H1 (cell line): ENCODE measurements around the gene ARID5B. TPM values are rescaled to one million over a fixed set of nuclear protein-coding genes. Genes with fewer than 3 reads are reported as not detected.

ENCODE experiments used
- CTCF ChIA-PET: fragments of 300-600 bp; sonication (Branson Sonifier 250); formaldehyde crosslinking; loops from one replicate; lab custom pipeline; 2021; ENCODE audit not compliant: partially characterized antibody; lab: Charles Lee
- POLR2A ChIA-PET: fragments of 300-600 bp; sonication (Branson Sonifier 250); formaldehyde crosslinking; loops from one replicate; lab custom pipeline; 2021; ENCODE audit warnings: inconsistent platforms; ENCODE audit not compliant: partially characterized antibody; lab: Charles Lee
- DNase-seq, 2 experiments: peaks; one replicate each; pipeline versions ENCODE4 v3.0.0 to v3.0.0-alpha.2; 2010 to 2022; ENCODE audit warnings: low spot score in 2 of 2, low read depth in 1 of 2, mixed read lengths in 1 of 2
- FAIRE-seq: peaks from 2 replicates; lab custom pipeline; 2011; peaks lifted over from hg19 to GRCh38; lab: Jason Lieb, UNC
- H2AFZ ChIP-seq: 2 replicates; pipeline ENCODE4 v1.8.1; 2012; ENCODE audit warnings: low read length, inconsistent platforms
- H2AK5ac ChIP-seq: 2 replicates; pipeline ENCODE4 v1.6.1; 2013; ENCODE audit warnings: low read depth, low read length
- H2BK120ac ChIP-seq: replicated peaks from 2 replicates; pipeline ENCODE3; 2013; ENCODE audit warnings: low read depth, low read length, inconsistent platforms
- H2BK12ac ChIP-seq: 2 replicates; pipeline ENCODE4 v1.6.1; 2013; ENCODE audit warnings: low read depth, low read length
- H2BK15ac ChIP-seq: 2 replicates; pipeline ENCODE4 v1.6.1; 2013; ENCODE audit warnings: low read length
- H2BK20ac ChIP-seq: 2 replicates; pipeline ENCODE4 v1.6.1; 2013; ENCODE audit warnings: low read length
- H2BK5ac ChIP-seq: 2 replicates; pipeline ENCODE4 v1.6.1; 2013; ENCODE audit warnings: low read depth, low read length
- H3K14ac ChIP-seq: 2 replicates; pipeline ENCODE4 v1.6.1; 2013; ENCODE audit warnings: inconsistent platforms; ENCODE audit not compliant: insufficient read length
- H3K18ac ChIP-seq: 2 replicates; pipeline ENCODE4 v1.6.1; 2013; ENCODE audit warnings: low read length; ENCODE audit errors: extremely low read depth
- H3K23ac ChIP-seq: 2 replicates; pipeline ENCODE4 v1.6.1; 2013; ENCODE audit warnings: inconsistent platforms; ENCODE audit not compliant: insufficient read length
- H3K23me2 ChIP-seq: 2 replicates; pipeline ENCODE4 v1.6.1; 2013; ENCODE audit warnings: low read depth, low read length
- H3K27ac ChIP-seq: 2 replicates; pipeline ENCODE4 v1.6.1; 2011; ENCODE audit warnings: low read depth, low read length, inconsistent platforms
- H3K27me3 ChIP-seq, 4 experiments: replicated peaks in 1 of 4; 1 replicate in 1 of 4; 2 replicates in 3 of 4; pipeline versions ENCODE4 v1.6.1 to v1.8.1; 2011 to 2013; ENCODE audit warnings: low read length in 3 of 4, mild to moderate bottlenecking in 3 of 4, inconsistent platforms in 2 of 4, mixed read lengths in 2 of 4, moderate library complexity in 1 of 4; ENCODE audit not compliant: control insufficient read depth in 3 of 4, insufficient read depth in 3 of 4; ENCODE audit errors: extremely low read depth in 1 of 4
- H3K36me3 ChIP-seq, 4 experiments: 2 replicates each; pipeline versions ENCODE4 v1.6.1 to v1.8.1; 2011 to 2013; ENCODE audit warnings: mild to moderate bottlenecking in 4 of 4, low read length in 3 of 4, moderate library complexity in 2 of 4, control low read depth in 1 of 4, inconsistent platforms in 1 of 4; ENCODE audit not compliant: insufficient read depth in 4 of 4, control insufficient read depth in 2 of 4
- H3K4ac ChIP-seq: replicated peaks from 2 replicates; pipeline ENCODE3; 2013; ENCODE audit warnings: low read length, low read depth, mixed read lengths, inconsistent platforms; ENCODE audit not compliant: insufficient read length
- H3K4me1 ChIP-seq, 4 experiments: replicated peaks in 1 of 4; 1 replicate in 1 of 4; 2 replicates in 3 of 4; pipeline versions ENCODE4 v1.6.1 to v1.8.1; 2011 to 2013; ENCODE audit warnings: low read length in 3 of 4, inconsistent platforms in 2 of 4, mixed read lengths in 1 of 4; ENCODE audit not compliant: insufficient read depth in 4 of 4, control insufficient read depth in 3 of 4
- H3K4me2 ChIP-seq, 2 experiments: 2 replicates each; pipeline versions ENCODE4 v1.6.1 to v1.8.1; 2011 to 2013; ENCODE audit warnings: low read depth in 2 of 2, low read length in 2 of 2, control low read depth in 1 of 2, inconsistent platforms in 1 of 2, mild to moderate bottlenecking in 1 of 2; ENCODE audit not compliant: insufficient read depth in 1 of 2
- H3K4me3 ChIP-seq, 4 experiments: fragments of 200-600, 300-600 bp in 1 of 4; sonication (generic), shearing (Covaris generic), sonication (Bioruptor Twin) in 1 of 4; 2 replicates each; pipeline versions ENCODE4 v1.5.1 to v1.8.1; 2011 to 2016; ENCODE audit warnings: low read length in 4 of 4, low read depth in 3 of 4, control low read depth in 2 of 4, inconsistent platforms in 2 of 4, mild to moderate bottlenecking in 2 of 4, mixed read lengths in 1 of 4, moderate library complexity in 1 of 4; ENCODE audit not compliant: insufficient read depth in 2 of 4; ENCODE audit errors: extremely low read depth in 1 of 4
- H3K56ac ChIP-seq: replicated peaks from 2 replicates; pipeline ENCODE3; 2013; ENCODE audit warnings: low read depth, mild to moderate bottlenecking, mixed read lengths, low read length, inconsistent platforms; ENCODE audit not compliant: insufficient read length
- H3K79me1 ChIP-seq: 2 replicates; pipeline ENCODE4 v1.6.1; 2013; ENCODE audit warnings: low read depth, low read length, control low read depth
- H3K79me2 ChIP-seq, 2 experiments: 2 replicates each; pipeline versions ENCODE4 v1.6.1 to v1.8.1; 2012 to 2013; ENCODE audit warnings: low read length in 2 of 2, mild to moderate bottlenecking in 2 of 2, inconsistent platforms in 1 of 2; ENCODE audit not compliant: insufficient read depth in 2 of 2, control insufficient read depth in 1 of 2
- H3K9ac ChIP-seq, 4 experiments: replicated peaks in 1 of 4; 1 replicate in 1 of 4; 2 replicates in 3 of 4; pipeline versions ENCODE4 v1.6.1 to v1.8.1; 2011 to 2013; ENCODE audit warnings: low read depth in 3 of 4, low read length in 3 of 4, control low read depth in 2 of 4, mild to moderate bottlenecking in 2 of 4, moderate library complexity in 2 of 4, inconsistent platforms in 1 of 4; ENCODE audit errors: extremely low read depth in 1 of 4
- H3K9me3 ChIP-seq, 2 experiments: 2 replicates each; pipeline versions ENCODE4 v1.6.1 to v1.8.1; 2012 to 2013; ENCODE audit warnings: mild to moderate bottlenecking in 2 of 2, moderate library complexity in 2 of 2, control low read depth in 1 of 2, inconsistent platforms in 1 of 2, low read depth in 1 of 2, low read length in 1 of 2, mixed read lengths in 1 of 2; ENCODE audit not compliant: insufficient read depth in 2 of 2
- H4K20me1 ChIP-seq, 2 experiments: replicated peaks in 1 of 2; 2 replicates each; pipeline versions ENCODE3 to v1.8.1; 2011 to 2013; ENCODE audit warnings: inconsistent platforms in 2 of 2, low read length in 2 of 2, mild to moderate bottlenecking in 1 of 2; ENCODE audit not compliant: insufficient read depth in 2 of 2, control insufficient read depth in 1 of 2
- H4K5ac ChIP-seq: 2 replicates; pipeline ENCODE4 v1.6.1; 2013; ENCODE audit warnings: low read length, low read depth, mixed read lengths, inconsistent platforms; ENCODE audit not compliant: insufficient read length
- H4K8ac ChIP-seq: 2 replicates; pipeline ENCODE4 v1.8.0; 2013; ENCODE audit warnings: mild to moderate bottlenecking, moderate library complexity, low read length, inconsistent platforms; ENCODE audit not compliant: insufficient read depth; ENCODE audit errors: extremely low read depth
- H4K91ac ChIP-seq: replicated peaks from 2 replicates; pipeline ENCODE3; 2013; ENCODE audit warnings: low read length, mixed read lengths, inconsistent platforms; ENCODE audit not compliant: insufficient read length
- CBX5 ChIP-seq: fragments of 300-800, 300-1000 bp; sonication (generic); IDR thresholded peaks from 2 replicates; pipeline ENCODE4 v1.7.1; 2016; ENCODE audit warnings: antibody characterized with exemption, low read length, low read depth
- JUN ChIP-seq: IDR thresholded peaks from 2 replicates; pipeline ENCODE4 v1.6.1; 2011; ENCODE audit warnings: low read depth, mild to moderate bottlenecking, improper control_type of control experiment, low read length
- KDM1A ChIP-seq: fragments of 200-600, 300-600 bp; sonication (generic); IDR thresholded peaks from 2 replicates; pipeline ENCODE4 v1.7.1; 2016; ENCODE audit warnings: mild to moderate bottlenecking, low read length, borderline replicate concordance
- MAX ChIP-seq: IDR thresholded peaks from 2 replicates; pipeline ENCODE4 v1.6.1; 2012; ENCODE audit warnings: inconsistent platforms
- NANOG ChIP-seq: IDR thresholded peaks from 2 replicates; pipeline ENCODE4 v1.6.1; 2011; ENCODE audit warnings: low read length, low read depth, mild to moderate bottlenecking, inconsistent platforms; ENCODE audit not compliant: insufficient read depth, poor library complexity, severe bottlenecking
- POLR2AphosphoS5 ChIP-seq: IDR thresholded peaks from 2 replicates; pipeline ENCODE4 v1.6.1; 2011; ENCODE audit warnings: low read depth, low read length
- RAD21 ChIP-seq, 2 experiments: IDR thresholded peaks in 1 of 2; conservative IDR thresholded peaks in 1 of 2; 2 replicates each; pipeline ENCODE4 v1.6.1; 2011; ENCODE audit warnings: low read depth in 2 of 2, low read length in 2 of 2, improper control_type of control experiment in 1 of 2, inconsistent platforms in 1 of 2, mild to moderate bottlenecking in 1 of 2, moderate library complexity in 1 of 2
- SP1 ChIP-seq: IDR thresholded peaks from 2 replicates; pipeline ENCODE4 v1.6.1; 2011; ENCODE audit warnings: low read depth, low read length
- SUZ12 ChIP-seq: fragments of 200-600 bp; sonication (generic); IDR thresholded peaks from 2 replicates; pipeline ENCODE4 v1.6.1; 2012; ENCODE audit warnings: mild to moderate bottlenecking, inconsistent platforms, low read length, moderate library complexity, mixed read lengths
- YY1 ChIP-seq: IDR thresholded peaks from 2 replicates; pipeline ENCODE4 v1.6.1; 2011; ENCODE audit warnings: low read depth, mild to moderate bottlenecking, low read length
- WGBS, 2 experiments: shearing (Covaris generic) in 1 of 2; methylation state at CpG; one replicate each; pipeline versions ENCODE4 v1.1.6 to v1.1.7; 2013 to 2015; ENCODE audit warnings: low lambda C conversion rate in 2 of 2, mixed read lengths in 2 of 2, inconsistent platforms in 1 of 2, low coverage in 1 of 2, missing lambda C conversion rate in 1 of 2; ENCODE audit not compliant: insufficient replicate concordance in 2 of 2, insufficient coverage in 1 of 2, insufficient read length in 1 of 2; ENCODE audit errors: extremely low coverage in 1 of 2, missing lambda C conversion rate in 1 of 2; 5-methylcytosine and 5-hydroxymethylcytosine counted together
- polyA plus RNA-seq, 7 experiments: library from polyadenylated mRNA; depleted of rRNA in 3 of 7; stranded (reverse) in 5 of 7; unstranded in 2 of 7; fragments of >200 nt in 5 of 7; fragments of 200-250 nt in 2 of 7; gene quantifications; 1 replicate in 5 of 7; 2 replicates in 1 of 7; 4 replicates in 1 of 7; pipeline versions ENCODE4 v1.2.1 to v1.2.3, GENCODE V29; 2011 to 2013; ENCODE audit warnings: missing spikeins in 2 of 7, mixed read lengths in 2 of 7
- total RNA-seq: library from RNA; stranded (reverse); fragmentation: NEBNext Ultra II Directional; extraction: Animal tissue kit (Norgen Biotek cat#: 25700); gene quantifications from 2 replicates; pipeline ENCODE4 v1.2.1, GENCODE V29; 2021

The ARID5B gene
- total and polyA plus RNA-seq, 2 of the 8 experiments (the other 6 are each of a cell fraction or from before 2014, with no cell fraction given): 0.21 to 1.1 TPM

GRCh38 chr10:62084451-62084850 lies 183.0 kb downstream of the ARID5B start:
- Histone ChIP-seq H4K5ac (no peak overlapping the region), H2BK12ac (no peak overlapping the region), H2BK15ac (no peak overlapping the region), H3K4me2 (no peak overlapping the region), H3K79me2 (no peaks in the 10 kb centered on the region), H3K36me3 (no peaks in the 10 kb centered on the region), H3K4me1 (no peaks in the 10 kb centered on the region), H4K20me1 (no peaks in the 10 kb centered on the region), H3K27ac (no peak overlapping the region), H3K23ac (no peak overlapping the region), H2AK5ac (no peak overlapping the region), H3K56ac (no peak overlapping the region), H3K4ac (no peak overlapping the region), H3K4me3 (no peak overlapping the region), H2BK20ac (no peak overlapping the region), H3K23me2 (no peaks in the 10 kb centered on the region), H2AFZ (no peak overlapping the region), H3K9me3 (no peaks in the 10 kb centered on the region), H2BK120ac (no peak overlapping the region), H3K14ac (no peak overlapping the region), H3K27me3 (no peaks in the 10 kb centered on the region), H2BK5ac (no peak overlapping the region), H4K8ac (no peak overlapping the region), H3K79me1 (no peaks in the 10 kb centered on the region), H4K91ac (no peak overlapping the region), H3K9ac (no peak overlapping the region), H3K18ac (no peak overlapping the region)
- FAIRE-seq (no peak), DNase-seq (no peak)
- POLR2A ChIA-PET: no interaction called here
- TF ChIP-seq MAX (no peak), JUN (no peak), SUZ12 (no peak), POLR2AphosphoS5 (no peak), SP1 (no peak), YY1 (no peak), RAD21 (IDR thresholded peaks at IDR 0.05 in 1 of 2, conservative IDR thresholded peaks at IDR 0.05 in 1 of 2; ENCODE audit: low read depth in 2 of 2, low read length in 2 of 2) (no peak), NANOG (no peak), CBX5 (no peak), KDM1A (no peak)
- CTCF ChIA-PET: interaction anchor here (1.0 kb wide), 1 partner anchor 161 kb away, joined by 3 read pairs; no protein-coding TSS in a partner anchor
- WGBS, 2 experiments: 94% methylated on average over 2 of the region's 2 CpGs; no CpG with 5 or more reads in 1 of the 2 experiments
